Lower leg skin (tissue), 3 donors: Measurements from ENCODE around the gene GRK1.

Experiments used
- CTCF ChIP-seq, 3 donors: fragments of 450-650 bp; IDR thresholded peaks; one replicate each; pipeline ENCODE4 v1.5.1; 2016; ENCODE audit warnings: antibody characterized with exemption in 3 of 3, mild to moderate bottlenecking in 3 of 3, moderate library complexity in 2 of 3
- POLR2A ChIP-seq, 2 donors: fragments of 450-650 bp; IDR thresholded peaks; one replicate each; pipeline ENCODE4 v1.6.1; 2016 to 2017; ENCODE audit warnings: antibody characterized with exemption in 2 of 2, mild to moderate bottlenecking in 1 of 2, moderate library complexity in 1 of 2

GRCh38 chr13:113748101-113748861 lies 81.3 kb downstream of the GRK1 start:
- TF ChIP-seq CTCF (IDR thresholded peaks at IDR 0.05) (no peak), POLR2A (IDR thresholded peaks at IDR 0.05) (no peak)
